Fibroblast of lung (primary cell): ENCODE measurements around the gene DAZAP1.

Experiments used
- CTCF ChIP-seq, 2 donors: IDR thresholded peaks in 1 of 2; conservative IDR thresholded peaks in 1 of 2; 1 replicate in 1 of 2; 2 replicates in 1 of 2; pipeline ENCODE4 v1.5.1; 2011 to 2012; ENCODE audit warnings: low read length in 2 of 2, control low read depth in 1 of 2, inconsistent platforms in 1 of 2, low read depth in 1 of 2, mild to moderate bottlenecking in 1 of 2
- EZH2 ChIP-seq: IDR thresholded peaks from 2 replicates; pipeline ENCODE4 v1.5.1; 2012; ENCODE audit warnings: low read length, control low read depth, mild to moderate bottlenecking; ENCODE audit errors: missing control alignments

GRCh38 chr19:1416014-1416841 is 8.8 kb downstream of the DAZAP1 start:
- TF ChIP-seq CTCF (conservative IDR thresholded peaks at IDR 0.05 in 1 of 2, IDR thresholded peaks at IDR 0.05 in 1 of 2; ENCODE audit: low read depth in 1 of 2, low read length in 2 of 2) (no peak), EZH2 (no peak)
